ENCODE data around the gene DENND1A. TPM values are rescaled to one million over a fixed set of nuclear protein-coding genes. Genes with fewer than 3 reads are reported as not detected.

DENND1A gene
- total and polyA plus RNA-seq, 2 experiments from 2014 or later: 13.1 to 28.7 TPM

DNA sequence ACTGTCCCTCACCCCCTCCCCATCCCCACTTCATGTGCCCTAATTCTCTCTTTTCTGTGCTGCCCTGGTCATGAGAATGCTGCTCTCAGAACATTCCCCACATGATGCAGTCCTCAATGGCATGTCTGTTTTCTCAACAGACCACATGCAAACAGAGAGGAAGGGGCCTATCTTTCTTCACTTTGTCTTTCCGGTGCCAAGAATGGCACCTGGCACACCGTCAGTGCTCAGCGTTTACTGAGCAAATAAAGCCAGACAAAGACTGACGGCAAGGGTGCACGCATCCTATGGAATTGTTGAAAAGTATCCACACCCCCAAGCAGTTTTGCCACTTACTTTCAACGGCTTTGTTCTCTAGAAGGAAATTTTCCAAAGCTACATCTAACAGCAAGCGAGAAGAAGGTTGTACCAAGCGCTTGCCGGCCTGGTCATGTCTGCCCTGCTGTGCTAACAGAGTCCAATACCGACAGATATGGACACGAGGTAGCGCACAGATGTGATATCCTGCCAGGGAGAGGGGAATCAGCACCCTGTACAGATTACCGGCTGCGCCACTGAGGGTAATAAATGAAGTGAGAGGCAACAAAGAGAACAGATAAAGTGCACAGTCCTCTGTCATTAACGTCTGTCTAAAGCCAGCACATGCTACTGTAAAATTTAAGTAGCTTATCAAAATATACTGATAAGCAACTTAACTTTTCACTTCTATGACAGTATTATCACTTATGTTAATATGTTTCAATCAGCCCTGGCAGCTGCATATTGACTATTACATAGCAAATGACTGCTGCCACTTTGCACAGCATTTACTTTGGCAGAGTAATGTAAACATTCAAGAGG lies 251.7 kb downstream of the DENND1A start:
- H3K4me1 Mint-ChIP-seq: no peaks in the 10 kb centered on the region
- peaks cover 18% of the 10 kb centered on the region for H3K9me3 Mint-ChIP-seq
- no peak for ATAC-seq
- Histone ChIP-seq H3K4me3 (no peak overlapping the region), H3K27me3 (ENCODE audit: insufficient read depth) (no peaks in the 10 kb centered on the region), H3K27ac (ENCODE audit: low read depth) (no peak overlapping the region), H3F3A (replicated peaks; ENCODE audit: low read depth) (no peaks in the 10 kb centered on the region), H2AFZ (no peak overlapping the region), H3K4me1 (ENCODE audit: insufficient read depth) (no peaks in the 10 kb centered on the region), H3K4me2 (no peak overlapping the region), H4K20me1 (replicated peaks; ENCODE audit: insufficient read depth) (no peaks in the 10 kb centered on the region; the same call in 1 of the 2 replicates), H3K9me2 (ENCODE audit: insufficient read depth) (no peaks in the 10 kb centered on the region), H3K36me3 (ENCODE audit: insufficient read depth) (no peaks in the 10 kb centered on the region), H3K79me2 (replicated peaks; ENCODE audit: insufficient read depth) (0 out of 2 replicates have a peak, but pooled peaks cover 3% of the 10 kb centered on the region)
- TF ChIP-seq, protein P1, sequence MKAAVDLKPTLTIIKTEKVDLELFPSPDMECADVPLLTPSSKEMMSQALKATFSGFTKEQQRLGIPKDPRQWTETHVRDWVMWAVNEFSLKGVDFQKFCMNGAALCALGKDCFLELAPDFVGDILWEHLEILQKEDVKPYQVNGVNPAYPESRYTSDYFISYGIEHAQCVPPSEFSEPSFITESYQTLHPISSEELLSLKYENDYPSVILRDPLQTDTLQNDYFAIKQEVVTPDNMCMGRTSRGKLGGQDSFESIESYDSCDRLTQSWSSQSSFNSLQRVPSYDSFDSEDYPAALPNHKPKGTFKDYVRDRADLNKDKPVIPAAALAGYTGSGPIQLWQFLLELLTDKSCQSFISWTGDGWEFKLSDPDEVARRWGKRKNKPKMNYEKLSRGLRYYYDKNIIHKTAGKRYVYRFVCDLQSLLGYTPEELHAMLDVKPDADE (IDR thresholded peaks at IDR 0.05): no peak
- no peak for TF ChIP-seq EZH2phosphoT487 (IDR thresholded peaks at IDR 0.05; ENCODE audit: unreplicated experiment)
- TF ChIP-seq STAT1 (IDR thresholded peaks at IDR 0.05; ENCODE audit: unreplicated experiment): no peak
- TF ChIP-seq, protein P2, sequence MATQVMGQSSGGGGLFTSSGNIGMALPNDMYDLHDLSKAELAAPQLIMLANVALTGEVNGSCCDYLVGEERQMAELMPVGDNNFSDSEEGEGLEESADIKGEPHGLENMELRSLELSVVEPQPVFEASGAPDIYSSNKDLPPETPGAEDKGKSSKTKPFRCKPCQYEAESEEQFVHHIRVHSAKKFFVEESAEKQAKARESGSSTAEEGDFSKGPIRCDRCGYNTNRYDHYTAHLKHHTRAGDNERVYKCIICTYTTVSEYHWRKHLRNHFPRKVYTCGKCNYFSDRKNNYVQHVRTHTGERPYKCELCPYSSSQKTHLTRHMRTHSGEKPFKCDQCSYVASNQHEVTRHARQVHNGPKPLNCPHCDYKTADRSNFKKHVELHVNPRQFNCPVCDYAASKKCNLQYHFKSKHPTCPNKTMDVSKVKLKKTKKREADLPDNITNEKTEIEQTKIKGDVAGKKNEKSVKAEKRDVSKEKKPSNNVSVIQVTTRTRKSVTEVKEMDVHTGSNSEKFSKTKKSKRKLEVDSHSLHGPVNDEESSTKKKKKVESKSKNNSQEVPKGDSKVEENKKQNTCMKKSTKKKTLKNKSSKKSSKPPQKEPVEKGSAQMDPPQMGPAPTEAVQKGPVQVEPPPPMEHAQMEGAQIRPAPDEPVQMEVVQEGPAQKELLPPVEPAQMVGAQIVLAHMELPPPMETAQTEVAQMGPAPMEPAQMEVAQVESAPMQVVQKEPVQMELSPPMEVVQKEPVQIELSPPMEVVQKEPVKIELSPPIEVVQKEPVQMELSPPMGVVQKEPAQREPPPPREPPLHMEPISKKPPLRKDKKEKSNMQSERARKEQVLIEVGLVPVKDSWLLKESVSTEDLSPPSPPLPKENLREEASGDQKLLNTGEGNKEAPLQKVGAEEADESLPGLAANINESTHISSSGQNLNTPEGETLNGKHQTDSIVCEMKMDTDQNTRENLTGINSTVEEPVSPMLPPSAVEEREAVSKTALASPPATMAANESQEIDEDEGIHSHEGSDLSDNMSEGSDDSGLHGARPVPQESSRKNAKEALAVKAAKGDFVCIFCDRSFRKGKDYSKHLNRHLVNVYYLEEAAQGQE (IDR thresholded peaks at IDR 0.05; ENCODE audit: unreplicated experiment): no peak
- TF ChIP-seq JUNB (IDR thresholded peaks at IDR 0.05; ENCODE audit: unreplicated experiment): no peak
- TF ChIP-seq ZNF331 (CRISPR knock-in tag; IDR thresholded peaks at IDR 0.05; ENCODE audit: low read depth): no peak
- TF ChIP-seq ZNF114 (CRISPR knock-in tag; IDR thresholded peaks at IDR 0.05): no peak
- H3K4me3 Mint-ChIP-seq: no peak overlapping the region
- peaks cover 1% of the 10 kb centered on the region for H3K27me3 Mint-ChIP-seq (ENCODE audit: insufficient read depth, low read depth, poor library complexity)
- peaks cover 36% of the 10 kb centered on the region for H3K36me3 Mint-ChIP-seq (ENCODE audit: low read depth)
- no peak overlapping the region for H3K27ac Mint-ChIP-seq
- no peak for DNase-seq (ENCODE audit: low spot score)

DNA sequence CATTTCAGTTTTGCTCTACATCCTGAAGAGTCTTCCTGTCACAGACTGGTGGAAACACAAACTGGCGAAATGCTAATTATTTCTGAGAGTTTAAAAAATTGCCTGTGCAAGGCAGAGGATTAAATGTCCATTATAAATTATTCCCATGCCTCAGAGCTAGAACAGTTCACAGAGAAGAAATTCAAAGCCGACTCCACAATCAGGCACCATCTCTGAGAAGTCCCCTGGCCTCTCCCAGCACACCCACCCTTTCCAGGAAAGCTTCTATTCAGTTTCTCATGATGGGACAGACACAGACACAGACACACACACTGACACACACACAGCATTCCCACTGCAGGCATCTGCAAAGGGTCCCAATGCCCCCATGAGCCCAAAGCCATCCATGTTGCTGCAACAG lies 253.1 kb downstream of the DENND1A start:
- Histone ChIP-seq H2AFZ (no peak overlapping the region), H3K4me3 (no peak overlapping the region), H3K79me2 (replicated peaks; ENCODE audit: insufficient read depth) (no peaks in the 10 kb centered on the region), H3K9me2 (ENCODE audit: insufficient read depth) (no peaks in the 10 kb centered on the region), H3K27ac (ENCODE audit: low read depth) (no peak overlapping the region), H3F3A (replicated peaks; ENCODE audit: low read depth) (no peaks in the 10 kb centered on the region), H3K4me1 (ENCODE audit: insufficient read depth) (no peaks in the 10 kb centered on the region), H3K27me3 (ENCODE audit: insufficient read depth) (no peaks in the 10 kb centered on the region), H3K4me2 (no peak overlapping the region), H3K36me3 (ENCODE audit: insufficient read depth) (no peaks in the 10 kb centered on the region), H4K20me1 (replicated peaks; ENCODE audit: insufficient read depth) (no peaks in the 10 kb centered on the region; the same call in 1 of the 2 replicates)
- no peak for DNase-seq (ENCODE audit: low spot score)
- no peak overlapping the region for H3K27ac Mint-ChIP-seq
- no peak for ATAC-seq
- no peak overlapping the region for H3K4me3 Mint-ChIP-seq
- H3K36me3 Mint-ChIP-seq (ENCODE audit: low read depth): peaks cover 34% of the 10 kb centered on the region
- H3K9me3 Mint-ChIP-seq: peaks cover 27% of the 10 kb centered on the region
- H3K27me3 Mint-ChIP-seq (ENCODE audit: insufficient read depth, low read depth, poor library complexity): peaks cover 1% of the 10 kb centered on the region
- H3K4me1 Mint-ChIP-seq: no peaks in the 10 kb centered on the region
- TF ChIP-seq EZH2 (IDR thresholded peaks at IDR 0.05; ENCODE audit: low read depth, unreplicated experiment) (no peak), NANOG (IDR thresholded peaks at IDR 0.05; ENCODE audit: borderline replicate concordance) (no peak)
- TF ChIP-seq, protein P3, sequence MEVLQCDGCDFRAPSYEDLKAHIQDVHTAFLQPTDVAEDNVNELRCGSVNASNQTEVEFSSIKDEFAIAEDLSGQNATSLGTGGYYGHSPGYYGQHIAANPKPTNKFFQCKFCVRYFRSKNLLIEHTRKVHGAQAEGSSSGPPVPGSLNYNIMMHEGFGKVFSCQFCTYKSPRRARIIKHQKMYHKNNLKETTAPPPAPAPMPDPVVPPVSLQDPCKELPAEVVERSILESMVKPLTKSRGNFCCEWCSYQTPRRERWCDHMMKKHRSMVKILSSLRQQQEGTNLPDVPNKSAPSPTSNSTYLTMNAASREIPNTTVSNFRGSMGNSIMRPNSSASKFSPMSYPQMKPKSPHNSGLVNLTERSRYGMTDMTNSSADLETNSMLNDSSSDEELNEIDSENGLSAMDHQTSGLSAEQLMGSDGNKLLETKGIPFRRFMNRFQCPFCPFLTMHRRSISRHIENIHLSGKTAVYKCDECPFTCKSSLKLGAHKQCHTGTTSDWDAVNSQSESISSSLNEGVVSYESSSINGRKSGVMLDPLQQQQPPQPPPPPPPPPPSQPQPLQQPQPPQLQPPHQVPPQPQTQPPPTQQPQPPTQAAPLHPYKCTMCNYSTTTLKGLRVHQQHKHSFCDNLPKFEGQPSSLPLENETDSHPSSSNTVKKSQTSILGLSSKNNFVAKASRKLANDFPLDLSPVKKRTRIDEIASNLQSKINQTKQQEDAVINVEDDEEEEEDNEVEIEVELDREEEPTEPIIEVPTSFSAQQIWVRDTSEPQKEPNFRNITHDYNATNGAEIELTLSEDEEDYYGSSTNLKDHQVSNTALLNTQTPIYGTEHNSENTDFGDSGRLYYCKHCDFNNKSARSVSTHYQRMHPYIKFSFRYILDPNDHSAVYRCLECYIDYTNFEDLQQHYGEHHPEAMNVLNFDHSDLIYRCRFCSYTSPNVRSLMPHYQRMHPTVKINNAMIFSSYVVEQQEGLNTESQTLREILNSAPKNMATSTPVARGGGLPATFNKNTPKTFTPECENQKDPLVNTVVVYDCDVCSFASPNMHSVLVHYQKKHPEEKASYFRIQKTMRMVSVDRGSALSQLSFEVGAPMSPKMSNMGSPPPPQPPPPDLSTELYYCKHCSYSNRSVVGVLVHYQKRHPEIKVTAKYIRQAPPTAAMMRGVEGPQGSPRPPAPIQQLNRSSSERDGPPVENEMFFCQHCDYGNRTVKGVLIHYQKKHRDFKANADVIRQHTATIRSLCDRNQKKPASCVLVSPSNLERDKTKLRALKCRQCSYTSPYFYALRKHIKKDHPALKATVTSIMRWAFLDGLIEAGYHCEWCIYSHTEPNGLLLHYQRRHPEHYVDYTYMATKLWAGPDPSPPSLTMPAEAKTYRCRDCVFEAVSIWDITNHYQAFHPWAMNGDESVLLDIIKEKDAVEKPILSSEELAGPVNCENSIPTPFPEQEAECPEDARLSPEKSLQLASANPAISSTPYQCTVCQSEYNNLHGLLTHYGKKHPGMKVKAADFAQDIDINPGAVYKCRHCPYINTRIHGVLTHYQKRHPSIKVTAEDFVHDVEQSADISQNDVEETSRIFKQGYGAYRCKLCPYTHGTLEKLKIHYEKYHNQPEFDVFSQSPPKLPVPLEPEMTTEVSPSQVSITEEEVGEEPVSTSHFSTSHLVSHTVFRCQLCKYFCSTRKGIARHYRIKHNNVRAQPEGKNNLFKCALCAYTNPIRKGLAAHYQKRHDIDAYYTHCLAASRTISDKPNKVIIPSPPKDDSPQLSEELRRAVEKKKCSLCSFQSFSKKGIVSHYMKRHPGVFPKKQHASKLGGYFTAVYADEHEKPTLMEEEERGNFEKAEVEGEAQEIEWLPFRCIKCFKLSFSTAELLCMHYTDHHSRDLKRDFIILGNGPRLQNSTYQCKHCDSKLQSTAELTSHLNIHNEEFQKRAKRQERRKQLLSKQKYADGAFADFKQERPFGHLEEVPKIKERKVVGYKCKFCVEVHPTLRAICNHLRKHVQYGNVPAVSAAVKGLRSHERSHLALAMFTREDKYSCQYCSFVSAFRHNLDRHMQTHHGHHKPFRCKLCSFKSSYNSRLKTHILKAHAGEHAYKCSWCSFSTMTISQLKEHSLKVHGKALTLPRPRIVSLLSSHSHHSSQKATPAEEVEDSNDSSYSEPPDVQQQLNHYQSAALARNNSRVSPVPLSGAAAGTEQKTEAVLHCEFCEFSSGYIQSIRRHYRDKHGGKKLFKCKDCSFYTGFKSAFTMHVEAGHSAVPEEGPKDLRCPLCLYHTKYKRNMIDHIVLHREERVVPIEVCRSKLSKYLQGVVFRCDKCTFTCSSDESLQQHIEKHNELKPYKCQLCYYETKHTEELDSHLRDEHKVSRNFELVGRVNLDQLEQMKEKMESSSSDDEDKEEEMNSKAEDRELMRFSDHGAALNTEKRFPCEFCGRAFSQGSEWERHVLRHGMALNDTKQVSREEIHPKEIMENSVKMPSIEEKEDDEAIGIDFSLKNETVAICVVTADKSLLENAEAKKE (CRISPR knock-in tag; IDR thresholded peaks at IDR 0.05): no peak
